Spleen (tissue), 7 donors: ENCODE measurements around the gene XG.
"Not testable (repeated sequence)": the region's sequence is repeated elsewhere in the genome, so short reads cannot be mapped to it uniquely, and the experiment has no call there.

Experiments used
- CTCF ChIP-seq, 11 experiments: fragments of 200-600 bp in 7 of 11; fragments of 450-650 bp in 4 of 11; sonication (generic) in 4 of 11; IDR thresholded peaks in 8 of 11; conservative IDR thresholded peaks in 3 of 11; 1 replicate in 7 of 11; 2 replicates in 4 of 11; pipeline versions ENCODE4 v1.4.0 to v1.8.0; 2016 to 2021; ENCODE audit warnings: antibody characterized with exemption in 11 of 11, inconsistent platforms in 4 of 11, mild to moderate bottlenecking in 1 of 11
- POLR2A ChIP-seq, 3 donors: fragments of 450-650 bp; IDR thresholded peaks; one replicate each; pipeline ENCODE4 v1.5.1; 2017; ENCODE audit warnings: antibody characterized with exemption in 3 of 3, mild to moderate bottlenecking in 1 of 3
- donor health status: DM: no; HTN: no; CAD: no; lungs with moderate emphysema.
- donor health status: DM: no; HTN: no; CAD: no.
- donor health status: DM: no; HTN: no; CAD: no.

DNA sequence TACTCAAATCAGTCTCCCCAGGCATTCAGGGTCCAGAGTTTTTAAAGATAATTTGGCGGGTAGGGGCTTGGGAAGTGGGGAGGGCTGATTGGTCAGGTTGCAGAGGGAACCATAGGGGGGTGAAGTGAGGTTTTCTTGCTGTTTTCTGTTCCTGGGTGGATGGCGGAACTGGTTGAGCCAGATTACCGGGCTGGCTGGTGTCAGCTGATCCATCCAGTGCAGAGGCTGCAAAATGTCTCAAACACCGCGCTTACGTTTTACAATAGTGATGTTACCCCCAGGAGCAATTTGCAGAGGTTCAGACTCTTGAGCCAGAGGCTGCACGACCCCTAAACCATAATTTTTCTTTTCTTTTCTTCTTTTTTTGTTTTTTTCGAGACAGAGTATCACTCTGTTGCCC, 51.6 kb downstream of the XG start:
- not testable (repeated sequence) for TF ChIP-seq POLR2A (IDR thresholded peaks at IDR 0.05); CTCF (IDR thresholded peaks at IDR 0.05 in 8 of 11, conservative IDR thresholded peaks at IDR 0.05 in 3 of 11)
